22Rv1 (cell line): ENCODE data around the gene SORCS2.

Experiments
- CTCF ChIP-seq: fragments of 450-650 bp; IDR thresholded peaks from 2 replicates; pipeline ENCODE4 v1.5.1; 2017; ENCODE audit warnings: mild to moderate bottlenecking
- ZFX ChIP-seq: fragments of 450-650 bp; IDR thresholded peaks from 2 replicates; pipeline ENCODE4 v1.6.1; 2017; ENCODE audit warnings: antibody characterized with exemption, borderline replicate concordance

- no peak for TF ChIP-seq CTCF
- no peak for TF ChIP-seq ZFX
Measured at GRCh38 chr4:7750972-7751371, 558.6 kb downstream of the SORCS2 start.
